ENCODE measurements around the gene NR1D1.

DNA sequence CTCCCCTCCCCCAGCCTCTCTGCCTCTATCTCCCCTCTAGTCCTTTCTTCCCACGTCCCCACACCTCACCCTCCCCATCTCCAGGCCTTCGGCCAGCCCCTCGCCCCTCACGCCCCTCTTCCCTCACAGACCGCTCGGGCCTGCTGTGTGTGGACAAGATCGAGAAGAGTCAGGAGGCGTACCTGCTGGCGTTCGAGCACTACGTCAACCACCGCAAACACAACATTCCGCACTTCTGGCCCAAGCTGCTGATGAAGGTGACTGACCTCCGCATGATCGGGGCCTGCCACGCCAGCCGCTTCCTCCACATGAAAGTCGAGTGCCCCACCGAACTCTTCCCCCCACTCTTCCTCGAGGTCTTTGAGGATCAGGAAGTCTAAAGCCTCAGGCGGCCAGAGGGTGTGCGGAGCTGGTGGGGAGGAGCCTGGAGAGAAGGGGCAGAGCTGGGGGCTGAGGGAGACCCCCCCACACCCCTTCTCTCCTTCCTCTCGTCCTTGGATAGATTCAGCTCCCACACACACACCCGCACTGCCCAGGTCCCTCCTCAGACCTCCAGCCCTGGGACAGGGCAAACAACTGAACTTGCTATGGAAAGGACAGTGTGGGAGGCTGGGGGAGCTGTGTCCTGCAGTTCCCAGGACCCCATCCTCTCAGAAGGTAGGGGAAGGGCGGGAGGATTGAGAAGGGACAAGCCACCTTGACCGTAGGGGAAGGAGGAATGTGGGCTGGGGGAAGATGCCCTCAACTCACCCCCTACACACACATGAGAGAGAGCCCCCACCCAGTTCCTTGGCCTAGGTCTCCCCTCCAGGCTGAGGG is 11.1 kb downstream of the NR1D1 start:
- TF ChIP-seq CTCF (IDR thresholded peaks at IDR 0.05; ENCODE audit: low read length): no peak
- no peak for TF ChIP-seq EZH2 (optimal IDR thresholded peaks at IDR 0.05; ENCODE audit: low read depth, low read length)

Data from MM.1S (cell line).